Measurements from ENCODE around the gene MCM5. TPM values are rescaled to one million over a fixed set of nuclear protein-coding genes. Genes with fewer than 3 reads are reported as not detected.
"Not testable (repeated sequence)": the region's sequence is repeated elsewhere in the genome, so short reads cannot be mapped to it uniquely, and the experiment has no call there.

MCM5 gene
- total RNA-seq, 1 donor from 2014 or later, result 12.4 TPM

DNA sequence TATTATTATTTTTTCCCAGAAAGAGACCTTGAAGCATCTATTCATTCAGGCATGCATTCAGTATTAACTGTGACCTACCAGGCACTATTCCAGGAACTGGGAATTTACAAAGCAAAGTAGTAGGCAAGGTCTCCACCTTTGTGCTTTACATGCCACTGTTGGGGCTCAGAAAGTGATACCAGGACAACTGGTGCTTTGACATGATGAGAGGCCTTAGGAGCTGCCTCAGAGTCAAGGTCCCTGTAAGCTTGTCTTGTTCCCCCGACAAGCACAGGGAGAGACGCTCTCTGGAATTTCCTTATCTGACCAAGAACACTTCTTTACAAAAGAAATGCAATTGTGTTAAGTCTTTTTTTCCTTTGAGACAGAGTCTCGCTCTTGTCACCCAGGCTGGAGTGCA lies 21.3 kb upstream of the MCM5 start:
- DNase-seq (ENCODE audit: low spot score), result no peak

GRCh38 chr22:35379146-35379993 lies 20.6 kb upstream of the MCM5 start:
- DNase-seq (ENCODE audit: low spot score), result no peak

GRCh38 chr22:35380013-35380412 lies 19.9 kb upstream of the MCM5 start:
- no peak for DNase-seq (ENCODE audit: low spot score)

DNA sequence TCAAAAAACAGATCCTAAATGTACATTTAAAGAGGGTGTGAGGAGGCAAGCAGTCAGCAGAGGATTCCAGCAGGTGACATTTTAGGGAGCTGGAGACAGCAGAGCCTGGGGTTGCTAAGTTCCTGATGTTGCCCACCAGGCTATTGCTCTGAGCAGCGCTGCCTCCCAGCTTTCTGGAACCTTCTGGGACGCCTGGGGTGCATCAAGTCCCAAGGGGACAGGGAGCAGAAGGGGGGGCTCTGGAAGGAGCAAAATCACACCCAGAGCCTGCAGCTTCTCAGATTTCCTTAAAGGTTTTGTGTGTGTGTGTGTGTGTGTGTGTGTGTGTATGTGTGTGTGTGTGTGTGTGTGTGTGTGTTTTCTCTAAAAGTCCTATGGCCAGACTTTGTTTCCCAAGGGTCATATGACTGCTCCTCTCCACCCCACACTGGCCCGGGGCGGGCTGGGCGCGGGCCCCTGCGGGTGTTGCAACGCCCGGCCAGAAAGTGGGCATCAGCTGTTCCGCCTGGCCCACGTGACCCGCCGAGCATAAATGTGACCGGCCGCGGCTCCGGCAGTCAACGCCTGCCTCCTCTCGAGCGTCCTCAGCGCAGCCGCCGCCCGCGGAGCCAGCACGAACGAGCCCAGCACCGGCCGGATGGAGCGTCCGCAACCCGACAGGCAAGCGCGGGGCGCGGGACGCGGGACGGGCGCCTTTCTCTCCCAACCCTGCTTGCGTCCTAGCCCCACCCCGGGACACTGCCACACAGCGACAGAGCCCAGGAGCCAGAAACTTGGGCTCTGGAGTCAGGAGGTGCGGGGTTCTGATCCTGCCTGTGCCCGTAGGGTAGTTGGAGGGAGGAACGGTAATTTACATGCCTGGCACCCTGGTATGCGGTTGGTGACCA lies 19.2 kb upstream of the MCM5 start, which contains the start of gene HMOX1:
HMOX1 (plus strand) TSS at position 560 of the 887 bp plus-strand sequence; CDS start at position 638, 78 bp downstream.
- peak; percentile 97 for DNase-seq (ENCODE audit: low spot score)

DNA sequence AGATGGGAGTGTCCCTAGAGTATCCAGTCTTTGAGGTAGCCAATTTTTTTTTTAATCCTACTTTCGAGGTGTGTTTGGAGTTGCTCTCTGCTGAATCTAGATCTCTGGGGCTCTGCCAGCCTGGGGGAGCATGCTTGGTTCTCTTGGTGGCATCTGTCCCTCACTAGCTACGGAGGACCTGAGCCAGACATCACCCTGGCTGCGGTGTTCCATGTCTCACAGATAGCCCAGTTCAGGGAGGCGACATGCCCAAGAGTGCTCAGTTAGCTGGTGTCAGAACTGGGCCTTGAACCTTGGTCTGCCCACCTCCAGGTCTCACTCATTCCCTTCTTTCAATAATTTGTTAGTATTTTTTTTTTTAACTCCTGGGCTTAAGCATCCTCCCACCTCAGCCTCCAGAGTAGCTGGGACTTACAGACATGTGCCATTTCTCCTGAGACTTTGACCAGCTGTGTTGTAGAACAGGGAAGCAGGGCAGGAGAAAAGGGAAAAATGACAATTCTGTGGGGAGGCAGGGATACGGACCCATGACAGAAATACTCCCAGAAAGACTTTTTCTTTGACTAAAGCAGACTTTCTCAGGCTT lies 18.4 kb upstream of the MCM5 start:
- DNase-seq (ENCODE audit: low spot score), result no peak

- no peak for DNase-seq (ENCODE audit: low spot score)
Observed at GRCh38 chr22:35383679-35384071, 16.3 kb upstream of the MCM5 start.

- no peak for DNase-seq (ENCODE audit: low spot score)
Observed at GRCh38 chr22:35384527-35384926, 15.4 kb upstream of the MCM5 start.

GRCh38 chr22:35384975-35385588 lies 14.9 kb upstream of the MCM5 start:
- DNase-seq (ENCODE audit: low spot score), result no peak

- no peak for DNase-seq (ENCODE audit: low spot score)
Observed at GRCh38 chr22:35386670-35387288, 13.2 kb upstream of the MCM5 start.

DNA sequence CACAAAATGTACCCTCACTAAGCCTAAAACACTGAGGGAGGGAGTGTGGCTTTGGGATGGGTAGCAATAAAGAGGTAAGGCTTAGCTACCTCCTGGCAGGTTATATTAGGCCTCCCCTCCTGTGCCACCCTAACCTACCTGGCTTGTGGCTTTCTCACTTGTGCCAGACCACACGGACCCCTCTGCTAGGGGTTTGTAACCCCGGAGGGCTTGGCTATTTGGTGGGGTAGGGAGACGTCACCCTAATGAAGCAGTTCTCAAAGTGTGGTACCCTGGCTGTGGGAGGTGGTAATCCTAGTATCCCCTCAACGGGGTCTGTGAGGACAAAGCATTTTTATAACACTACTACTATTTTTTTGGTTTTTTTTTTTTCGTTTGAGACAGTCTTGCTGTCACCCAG lies 9.0 kb upstream of the MCM5 start:
- DNase-seq (ENCODE audit: low spot score), result no peak

DNA sequence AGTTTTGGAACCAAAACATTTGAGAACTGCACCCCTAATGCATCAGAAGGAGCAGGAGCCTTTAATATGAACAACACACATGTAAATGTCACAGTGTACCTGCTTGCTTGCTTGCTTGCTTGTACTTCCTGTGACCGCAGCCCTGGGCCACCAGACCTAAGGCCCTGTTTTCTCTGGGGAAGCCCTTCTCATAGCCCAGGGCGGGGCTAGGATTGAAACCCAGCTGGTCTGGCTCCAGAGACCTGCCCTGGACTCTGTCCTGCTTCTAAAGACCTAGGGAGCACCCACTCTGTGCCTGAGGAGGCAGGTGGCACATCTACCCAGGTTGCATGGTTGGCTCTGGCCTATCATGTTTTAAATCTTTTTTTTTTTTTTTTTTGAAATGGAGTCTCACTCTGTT lies 7.6 kb upstream of the MCM5 start:
- no peak for DNase-seq (ENCODE audit: low spot score)

DNA sequence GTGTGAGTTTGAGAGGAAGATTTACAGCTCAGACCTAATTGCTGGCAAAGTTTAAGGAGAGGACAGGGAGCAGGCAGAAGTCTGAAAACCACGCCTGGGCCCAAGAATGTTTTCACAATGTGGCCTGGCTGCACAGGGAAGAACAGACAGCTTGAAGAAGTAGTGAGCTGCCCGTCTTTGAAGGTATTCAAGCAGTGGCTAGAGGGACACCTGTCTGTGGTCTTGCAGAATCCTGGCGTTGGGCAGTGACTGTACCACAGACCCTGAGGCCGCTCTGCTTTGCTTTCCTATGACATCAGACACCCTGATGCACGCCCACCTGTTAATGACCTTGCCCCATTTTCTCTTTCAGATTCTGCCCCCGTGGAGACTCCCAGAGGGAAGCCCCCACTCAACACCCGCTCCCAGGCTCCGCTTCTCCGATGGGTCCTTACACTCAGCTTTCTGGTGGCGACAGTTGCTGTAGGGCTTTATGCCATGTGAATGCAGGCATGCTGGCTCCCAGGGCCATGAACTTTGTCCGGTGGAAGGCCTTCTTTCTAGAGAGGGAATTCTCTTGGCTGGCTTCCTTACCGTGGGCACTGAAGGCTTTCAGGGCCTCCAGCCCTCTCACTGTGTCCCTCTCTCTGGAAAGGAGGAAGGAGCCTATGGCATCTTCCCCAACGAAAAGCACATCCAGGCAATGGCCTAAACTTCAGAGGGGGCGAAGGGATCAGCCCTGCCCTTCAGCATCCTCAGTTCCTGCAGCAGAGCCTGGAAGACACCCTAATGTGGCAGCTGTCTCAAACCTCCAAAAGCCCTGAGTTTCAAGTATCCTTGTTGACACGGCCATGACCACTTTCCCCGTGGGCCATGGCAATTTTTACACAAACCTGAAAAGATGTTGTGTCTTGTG lies 6.6 kb upstream of the MCM5 start:
- DNase-seq (ENCODE audit: low spot score), result no peak

DNA sequence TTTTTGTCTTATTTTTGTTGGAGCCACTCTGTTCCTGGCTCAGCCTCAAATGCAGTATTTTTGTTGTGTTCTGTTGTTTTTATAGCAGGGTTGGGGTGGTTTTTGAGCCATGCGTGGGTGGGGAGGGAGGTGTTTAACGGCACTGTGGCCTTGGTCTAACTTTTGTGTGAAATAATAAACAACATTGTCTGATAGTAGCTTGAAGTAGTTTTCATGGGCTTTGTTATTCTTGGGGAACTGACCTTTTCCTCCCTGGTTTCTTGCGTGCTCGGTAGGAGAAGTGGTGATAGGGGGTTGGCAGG lies 6.0 kb upstream of the MCM5 start:
- DNase-seq (ENCODE audit: low spot score), result no peak

DNA sequence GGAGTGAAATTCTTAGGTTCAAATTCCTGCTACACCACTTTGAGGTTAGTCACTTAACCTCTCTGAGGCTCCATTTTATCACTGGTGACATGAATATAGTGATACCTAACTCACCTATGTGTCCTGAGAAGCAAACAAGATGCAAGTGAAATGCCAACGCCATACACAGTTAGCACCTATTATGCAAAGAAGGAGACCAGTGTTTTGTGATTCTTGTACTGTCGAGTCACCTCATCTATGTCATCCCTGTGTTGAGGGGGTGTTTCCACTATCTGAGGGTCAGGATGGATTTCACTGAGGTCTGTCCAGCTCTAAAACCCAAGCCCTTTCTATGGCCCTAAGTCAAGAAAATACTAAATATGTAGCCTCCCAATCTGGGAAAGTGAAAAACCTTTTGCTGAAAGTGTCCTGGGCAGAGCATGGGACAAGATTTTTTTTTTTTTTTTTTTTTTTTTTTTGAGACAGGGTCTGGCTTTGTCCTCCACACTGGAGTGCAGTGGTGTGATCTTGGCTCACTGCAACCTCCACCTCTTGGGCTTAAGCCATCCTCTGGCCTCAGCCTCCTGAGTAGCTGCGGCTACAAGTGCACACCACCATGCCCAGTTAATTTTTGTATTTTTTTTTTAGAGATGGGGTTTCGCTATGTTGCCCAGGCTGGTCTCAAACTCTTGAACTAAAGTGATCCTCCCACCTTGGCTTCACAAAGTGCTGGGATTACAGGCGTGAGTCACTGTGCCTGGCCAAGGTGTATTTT lies 5.0 kb upstream of the MCM5 start:
- DNase-seq (ENCODE audit: low spot score), result no peak

GRCh38 chr22:35396622-35397021 lies 3.3 kb upstream of the MCM5 start:
- DNase-seq (ENCODE audit: low spot score), result not testable (repeated sequence)

- no peak for DNase-seq (ENCODE audit: low spot score)
Observed at GRCh38 chr22:35397095-35397904, 2.6 kb upstream of the MCM5 start.

DNA sequence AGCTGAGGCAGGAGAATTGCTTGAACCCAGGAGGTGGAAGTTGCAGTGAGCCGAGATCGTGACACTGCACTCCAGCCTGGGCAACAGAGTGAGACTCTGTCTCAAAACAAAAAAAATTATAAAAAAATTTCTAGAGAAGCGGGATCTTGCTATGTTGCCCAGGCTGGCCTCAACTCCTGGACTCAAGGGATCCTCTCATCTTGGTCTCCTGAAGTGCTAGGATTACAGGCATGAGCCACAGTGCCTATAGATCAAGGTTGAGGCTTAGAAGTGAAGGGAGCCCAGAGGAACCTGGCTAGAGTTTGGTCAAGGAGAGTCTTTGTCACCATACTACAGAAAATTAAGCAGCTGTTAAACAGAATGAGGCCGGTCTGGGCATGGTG lies 1.4 kb upstream of the MCM5 start:
- DNase-seq (ENCODE audit: low spot score), result no peak

DNA sequence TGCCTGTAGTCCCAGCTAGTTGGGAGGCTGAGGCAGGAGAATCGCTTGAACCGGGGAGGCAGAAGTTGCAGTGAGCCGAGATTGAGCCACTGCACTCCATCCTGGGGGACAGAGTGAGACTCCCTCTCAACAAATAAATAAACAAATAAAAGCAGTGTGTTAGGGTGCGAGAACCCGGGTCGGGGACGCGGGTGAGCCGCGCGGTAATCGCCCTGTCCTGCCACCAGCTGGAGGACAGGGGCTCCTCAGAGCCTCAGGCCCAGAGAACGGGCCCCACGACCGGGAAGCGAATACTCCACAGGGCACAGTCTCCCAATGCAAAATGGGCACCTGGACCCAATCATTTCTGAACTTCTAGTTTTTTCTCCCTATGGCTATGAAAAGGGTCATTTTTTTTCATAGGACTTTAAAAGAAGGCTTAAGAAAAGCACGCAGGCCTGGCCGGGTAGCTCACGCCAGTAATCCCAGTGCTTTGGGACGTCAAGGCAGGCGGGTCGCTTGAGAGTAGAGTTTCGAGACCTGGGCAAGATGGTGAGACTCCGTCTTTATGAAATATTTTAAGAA lies 744 bp upstream of the MCM5 start:
- DNase-seq (ENCODE audit: low spot score), result no peak
